ENCODE measurements around the gene FN1. TPM values are rescaled to one million over a fixed set of nuclear protein-coding genes. Genes with fewer than 3 reads are reported as not detected.

The FN1 gene
- polyA plus RNA-seq, 1 of the 3 experiments (the other 2 are of a cell fraction): 1,671 TPM

DNA sequence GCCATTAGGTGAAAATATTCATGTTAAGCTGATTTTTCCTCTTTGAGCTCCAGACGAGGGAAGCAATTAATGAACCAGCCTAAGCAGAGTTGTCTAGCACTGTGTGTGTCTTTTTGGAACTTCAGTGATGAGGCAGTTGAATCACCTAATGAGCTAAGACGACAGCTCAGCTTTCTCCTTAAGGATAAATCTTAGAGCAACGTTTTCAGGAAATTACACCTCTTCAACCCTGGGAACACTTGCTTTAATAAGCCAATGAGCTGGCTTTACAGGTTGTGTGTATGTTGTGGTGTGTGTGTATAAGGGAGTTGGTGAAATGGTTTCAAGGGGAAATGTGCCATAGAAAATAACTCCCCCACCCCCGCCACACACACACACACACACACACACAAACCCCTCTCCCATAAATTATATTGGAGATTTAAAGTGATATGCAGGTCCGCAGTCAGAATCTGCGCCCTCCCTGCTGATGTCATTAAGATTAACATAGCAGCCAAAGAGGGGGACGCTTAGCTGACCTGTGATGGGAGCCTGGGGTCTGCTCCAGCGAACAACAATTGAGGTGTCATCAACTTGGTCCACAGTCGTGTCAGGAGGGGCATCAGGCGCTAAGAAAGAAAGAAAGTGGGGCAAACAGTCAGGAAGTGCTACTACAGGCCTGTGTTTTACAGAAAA, 28.1 kb downstream of the FN1 start:
- Histone ChIP-seq H3K36me3 (replicated peaks in 1 of 2; ENCODE audit: control insufficient read depth in 1 of 2, insufficient read depth in 2 of 2, low read length in 1 of 2) (peaks cover 63 to 91% of the 10 kb centered on the region in 2 experiments), H3K4me2 (no peak overlapping the region), H3K9me2 (no peaks in the 10 kb centered on the region), H3K4me1 (ENCODE audit: control insufficient read depth in 1 of 2, insufficient read depth in 2 of 2, low read depth in 1 of 2, low read length in 1 of 2) (peaks cover 0 to 30% of the 10 kb centered on the region in 2 experiments; a peak in 3 of 4 replicates), H3K9ac (no peak overlapping the region), H4K20me1 (ENCODE audit: insufficient read depth) (peaks cover 57% of the 10 kb centered on the region), H3K4me3 (ENCODE audit: low read depth in 2 of 2, low read length in 1 of 2) (no peak overlapping the region), H3K27me3 (ENCODE audit: insufficient read depth) (no peaks in the 10 kb centered on the region), H3K27ac (ENCODE audit: low read depth in 2 of 2, low read length in 1 of 2) (peak overlapping the region in 1 of 2 experiments; percentile 83; a peak in 2 of 4 replicates), H3F3A (replicated peaks; ENCODE audit: insufficient read depth) (peaks cover 97% of the 10 kb centered on the region), H2AFZ (ENCODE audit: low read depth) (no peak overlapping the region), H3K9me3 (no peaks in the 10 kb centered on the region), H3K79me2 (ENCODE audit: insufficient read depth) (peaks cover 51% of the 10 kb centered on the region)
- no peak for DNase-seq
- TF ChIP-seq TAF1 (IDR thresholded peaks at IDR 0.05; ENCODE audit: borderline replicate concordance, low read depth, low read length): no peak
- CTCF ChIA-PET: no interaction called here
- POLR2A ChIA-PET: no interaction called here
- WGBS (ENCODE audit: low lambda C conversion rate): 89% methylated on average over 10 of the region's 10 CpGs

DNA sequence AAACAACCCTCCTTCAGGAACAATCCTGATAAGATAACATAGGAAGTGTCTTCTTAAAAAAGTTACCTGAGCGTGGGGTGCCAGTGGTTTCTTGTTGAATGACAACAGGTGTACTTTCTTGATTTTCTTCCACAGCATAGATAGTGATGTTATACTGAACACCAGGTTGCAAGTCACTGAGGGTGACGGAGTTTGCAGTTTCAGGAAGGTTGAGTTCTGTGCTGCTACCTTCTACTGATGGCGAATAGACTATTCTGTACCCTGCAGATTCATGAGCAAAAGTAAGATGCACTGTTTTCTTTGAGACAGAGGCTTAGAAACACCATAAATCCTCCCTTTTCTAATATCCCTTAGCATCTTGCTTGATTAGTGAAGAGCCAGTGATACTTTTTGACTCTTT, 28.8 kb downstream of the FN1 start:
- ChIA-PET POLR2A (no interaction called here), CTCF (no interaction called here)
- no peak overlapping the region for H2AFZ ChIP-seq (ENCODE audit: low read depth)
- TF ChIP-seq SMC3 (IDR thresholded peaks at IDR 0.05; ENCODE audit: low read depth, low read length) (no peak), GATA2 (CRISPR knock-in tag; IDR thresholded peaks at IDR 0.05) (no peak), MXI1 (IDR thresholded peaks at IDR 0.05; ENCODE audit: low read depth, low read length) (no peak), TEAD4 (IDR thresholded peaks at IDR 0.05; ENCODE audit: borderline replicate concordance, insufficient read depth) (no peak), NRF1 (IDR thresholded peaks at IDR 0.05; ENCODE audit: low read depth, low read length) (no peak), SIN3A (IDR thresholded peaks at IDR 0.05; ENCODE audit: borderline replicate concordance, low read depth, low read length) (no peak), TCF12 (IDR thresholded peaks at IDR 0.05) (no peak), NFIC (IDR thresholded peaks at IDR 0.05; ENCODE audit: borderline replicate concordance) (no peak), RXRA (IDR thresholded peaks at IDR 0.05; ENCODE audit: borderline replicate concordance, low read depth) (no peak), CHD2 (IDR thresholded peaks at IDR 0.05; ENCODE audit: low read length, partially characterized antibody) (no peak)
- TF ChIP-seq, protein P1, sequence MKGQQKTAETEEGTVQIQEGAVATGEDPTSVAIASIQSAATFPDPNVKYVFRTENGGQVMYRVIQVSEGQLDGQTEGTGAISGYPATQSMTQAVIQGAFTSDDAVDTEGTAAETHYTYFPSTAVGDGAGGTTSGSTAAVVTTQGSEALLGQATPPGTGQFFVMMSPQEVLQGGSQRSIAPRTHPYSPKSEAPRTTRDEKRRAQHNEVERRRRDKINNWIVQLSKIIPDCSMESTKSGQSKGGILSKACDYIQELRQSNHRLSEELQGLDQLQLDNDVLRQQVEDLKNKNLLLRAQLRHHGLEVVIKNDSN (IDR thresholded peaks at IDR 0.05; ENCODE audit: borderline replicate concordance, low read depth): no peak
- H3K4me1 ChIP-seq (ENCODE audit: control insufficient read depth in 1 of 2, insufficient read depth in 2 of 2, low read depth in 1 of 2, low read length in 1 of 2): peaks cover 0 to 31% of the 10 kb centered on the region in 2 experiments; a peak in 3 of 4 replicates
- H4K20me1 ChIP-seq (ENCODE audit: insufficient read depth): peaks cover 61% of the 10 kb centered on the region
- no peaks in the 10 kb centered on the region for H3K9me3 ChIP-seq
- H3K4me3 ChIP-seq (ENCODE audit: low read depth in 2 of 2, low read length in 1 of 2): no peak overlapping the region
- no peaks in the 10 kb centered on the region for H3K9me2 ChIP-seq
- H3K79me2 ChIP-seq (ENCODE audit: insufficient read depth): peaks cover 56% of the 10 kb centered on the region
- DNase-seq: no peak
- H3K27me3 ChIP-seq (ENCODE audit: insufficient read depth): no peaks in the 10 kb centered on the region
- H3K27ac ChIP-seq (ENCODE audit: low read depth in 2 of 2, low read length in 1 of 2): peak overlapping the region in 1 of 2 experiments; percentile 83; a peak in 2 of 4 replicates
- peaks cover 63 to 91% of the 10 kb centered on the region in 2 experiments for H3K36me3 ChIP-seq (replicated peaks in 1 of 2; ENCODE audit: control insufficient read depth in 1 of 2, insufficient read depth in 2 of 2, low read length in 1 of 2)
- no peak overlapping the region for H3K4me2 ChIP-seq
- 98% methylated on average over 3 of the region's 3 CpGs for WGBS (ENCODE audit: low lambda C conversion rate)
- H3K9ac ChIP-seq: no peak overlapping the region
- peaks cover 98% of the 10 kb centered on the region for H3F3A ChIP-seq (replicated peaks; ENCODE audit: insufficient read depth)

Measured in SK-N-SH (cell line).